HCT116 (cell line): Measurements from ENCODE around the gene FAM167B.

Source experiments
- CTCF ChIP-seq, 3 experiments: fragments of 200-600 bp in 1 of 3; sonication (generic) in 1 of 3; IDR thresholded peaks in 2 of 3; conservative IDR thresholded peaks in 1 of 3; 2 replicates each; pipeline ENCODE4 v1.5.1; 2012 to 2017; ENCODE audit warnings: low read depth in 2 of 3, low read length in 2 of 3, antibody characterized with exemption in 1 of 3, borderline replicate concordance in 1 of 3, control low read depth in 1 of 3, mild to moderate bottlenecking in 1 of 3, mixed read lengths in 1 of 3, mixed run types in 1 of 3, moderate library complexity in 1 of 3; ENCODE audit not compliant: insufficient read depth in 1 of 3
- EZH2phosphoT487 ChIP-seq: fragments of 200-600 bp; IDR thresholded peaks from 2 replicates; pipeline ENCODE4 v1.6.1; 2018; ENCODE audit warnings: antibody characterized with exemption, borderline replicate concordance

DNA sequence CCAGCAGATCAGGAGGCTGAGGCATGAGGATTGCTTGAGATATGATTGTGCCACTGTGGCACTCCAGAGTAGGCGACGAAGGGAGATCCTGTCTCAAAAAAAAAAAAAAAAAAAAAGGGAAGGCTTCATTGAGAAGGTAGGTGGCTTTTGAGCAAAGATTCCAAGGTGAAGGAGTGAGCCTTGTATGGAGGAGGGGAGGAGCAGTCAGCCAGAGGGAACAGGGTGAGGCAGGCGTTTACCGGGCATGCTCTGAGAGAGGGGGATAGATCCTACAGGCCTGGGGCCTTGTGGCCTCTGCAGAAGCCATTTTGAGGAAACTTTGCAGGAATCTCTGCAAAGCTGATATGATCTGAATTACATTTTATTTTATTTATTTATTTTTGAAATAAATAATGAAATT lies 39.7 kb downstream of the FAM167B start:
- TF ChIP-seq CTCF (IDR thresholded peaks at IDR 0.05 in 2 of 3, conservative IDR thresholded peaks at IDR 0.05 in 1 of 3; ENCODE audit: borderline replicate concordance in 1 of 3, insufficient read depth in 1 of 3, low read depth in 2 of 3, low read length in 2 of 3): no peak
- TF ChIP-seq EZH2phosphoT487: no peak
